Activated T-cell treated with anti-CD3 and anti-CD28 coated beads for 24 hours (primary cell): ENCODE measurements around the gene MAGI1.
"Not testable (repeated sequence)": the region's sequence is repeated elsewhere in the genome, so short reads cannot be mapped to it uniquely, and the experiment has no call there.

ENCODE experiments used
- DNase-seq: peaks from one replicate; pipeline ENCODE4 v3.0.0-alpha.2; 2020; ENCODE audit warnings: low read depth

Gene MAGI1

GRCh38 chr3:65526656-65527055 lies 512.1 kb downstream of the MAGI1 start:
- DNase-seq, result no peak

- DNase-seq, result no peak
Measured at GRCh38 chr3:65524584-65524983, 514.1 kb downstream of the MAGI1 start.

- no peak for DNase-seq
Measured at GRCh38 chr3:65523878-65524277, 514.8 kb downstream of the MAGI1 start.

- no peak for DNase-seq
Measured at GRCh38 chr3:65521032-65521431, 517.7 kb downstream of the MAGI1 start.

- no peak for DNase-seq
Measured at GRCh38 chr3:65516998-65517397, 521.7 kb downstream of the MAGI1 start.

GRCh38 chr3:65514317-65514716 lies 524.4 kb downstream of the MAGI1 start:
- DNase-seq, result not testable (repeated sequence)

GRCh38 chr3:65509423-65509794 lies 529.3 kb downstream of the MAGI1 start:
- not testable (repeated sequence) for DNase-seq

- DNase-seq, result no peak
Measured at GRCh38 chr3:65508750-65509422, 529.8 kb downstream of the MAGI1 start.

- no peak for DNase-seq
Measured at GRCh38 chr3:65507437-65507836, 531.3 kb downstream of the MAGI1 start.

GRCh38 chr3:65503776-65504175 lies 534.9 kb downstream of the MAGI1 start:
- DNase-seq, result no peak

- DNase-seq, result no peak
Measured at GRCh38 chr3:65502526-65502925, 536.2 kb downstream of the MAGI1 start.

- no peak for DNase-seq
Measured at GRCh38 chr3:65500398-65501306, 538.1 kb downstream of the MAGI1 start.

GRCh38 chr3:65497846-65498245 lies 540.9 kb downstream of the MAGI1 start:
- DNase-seq, result no peak

GRCh38 chr3:65497236-65497635 lies 541.5 kb downstream of the MAGI1 start:
- no peak for DNase-seq

GRCh38 chr3:65493938-65494337 lies 544.8 kb downstream of the MAGI1 start:
- DNase-seq, result no peak

GRCh38 chr3:65493371-65493882 lies 545.3 kb downstream of the MAGI1 start:
- DNase-seq, result no peak

GRCh38 chr3:65492249-65492648 lies 546.5 kb downstream of the MAGI1 start:
- no peak for DNase-seq

- no peak for DNase-seq
Measured at GRCh38 chr3:65490114-65490513, 548.6 kb downstream of the MAGI1 start.

- no peak for DNase-seq
Measured at GRCh38 chr3:65489253-65489652, 549.5 kb downstream of the MAGI1 start.

GRCh38 chr3:65485826-65486469 lies 552.8 kb downstream of the MAGI1 start:
- DNase-seq, result no peak

GRCh38 chr3:65484964-65485363 lies 553.8 kb downstream of the MAGI1 start:
- DNase-seq, result no peak

- no peak for DNase-seq
Measured at GRCh38 chr3:65483480-65483879, 555.2 kb downstream of the MAGI1 start.

- DNase-seq, result no peak
Measured at GRCh38 chr3:65483011-65483410, 555.7 kb downstream of the MAGI1 start.
